HG02938 (cell line): Measurements from ENCODE around the gene DBN1.

Experiments
- ATAC-seq: cut with Tn5 transposase; IDR thresholded peaks from one replicate; pipeline ENCODE4 v1.9.1; 2021; ENCODE audit warnings: mild to moderate bottlenecking, moderate library complexity; ENCODE audit not compliant: unreplicated experiment

Gene DBN1

DNA sequence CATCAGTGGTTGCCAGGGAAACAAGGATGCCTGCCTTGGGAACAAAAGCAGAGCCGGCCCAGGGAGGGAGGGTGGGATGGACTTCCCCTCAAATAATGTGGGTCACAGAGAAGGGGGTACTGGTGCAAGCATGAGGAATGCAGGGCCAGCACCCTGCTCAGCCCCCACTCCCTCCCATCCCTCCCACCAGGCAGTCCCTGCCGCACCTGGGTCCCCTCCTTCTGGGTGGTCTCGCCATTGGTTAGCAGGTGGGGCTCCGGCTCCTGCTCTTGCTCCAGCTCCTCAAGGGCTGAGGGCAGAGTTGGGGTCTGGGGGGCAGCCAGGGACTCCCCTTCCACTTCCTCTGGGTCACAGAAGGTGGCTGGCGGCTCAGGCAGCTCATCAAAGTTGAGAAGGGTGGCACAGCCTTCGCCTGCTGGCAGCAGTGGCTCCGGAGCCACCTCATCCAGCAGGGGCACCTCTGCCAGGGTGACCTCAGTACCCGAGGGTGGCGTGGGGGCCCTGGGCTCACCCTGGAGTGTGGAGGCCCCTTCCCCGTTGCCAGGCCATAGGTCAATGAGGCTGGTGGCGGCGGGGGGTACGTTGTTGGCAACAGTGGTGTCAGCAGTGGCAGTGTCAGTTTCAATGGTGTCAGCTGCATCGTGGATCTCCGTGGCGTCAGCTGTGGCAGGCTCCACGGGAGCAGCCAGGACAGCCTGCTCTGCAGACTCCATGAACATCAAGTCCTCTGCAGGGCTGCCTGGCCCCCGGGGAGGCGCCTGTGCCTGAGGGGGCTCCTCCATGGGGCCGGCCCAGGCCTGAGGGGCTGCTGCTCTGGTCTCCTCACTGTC is 15.4 kb downstream of the DBN1 start:
- ATAC-seq = no peak

DNA sequence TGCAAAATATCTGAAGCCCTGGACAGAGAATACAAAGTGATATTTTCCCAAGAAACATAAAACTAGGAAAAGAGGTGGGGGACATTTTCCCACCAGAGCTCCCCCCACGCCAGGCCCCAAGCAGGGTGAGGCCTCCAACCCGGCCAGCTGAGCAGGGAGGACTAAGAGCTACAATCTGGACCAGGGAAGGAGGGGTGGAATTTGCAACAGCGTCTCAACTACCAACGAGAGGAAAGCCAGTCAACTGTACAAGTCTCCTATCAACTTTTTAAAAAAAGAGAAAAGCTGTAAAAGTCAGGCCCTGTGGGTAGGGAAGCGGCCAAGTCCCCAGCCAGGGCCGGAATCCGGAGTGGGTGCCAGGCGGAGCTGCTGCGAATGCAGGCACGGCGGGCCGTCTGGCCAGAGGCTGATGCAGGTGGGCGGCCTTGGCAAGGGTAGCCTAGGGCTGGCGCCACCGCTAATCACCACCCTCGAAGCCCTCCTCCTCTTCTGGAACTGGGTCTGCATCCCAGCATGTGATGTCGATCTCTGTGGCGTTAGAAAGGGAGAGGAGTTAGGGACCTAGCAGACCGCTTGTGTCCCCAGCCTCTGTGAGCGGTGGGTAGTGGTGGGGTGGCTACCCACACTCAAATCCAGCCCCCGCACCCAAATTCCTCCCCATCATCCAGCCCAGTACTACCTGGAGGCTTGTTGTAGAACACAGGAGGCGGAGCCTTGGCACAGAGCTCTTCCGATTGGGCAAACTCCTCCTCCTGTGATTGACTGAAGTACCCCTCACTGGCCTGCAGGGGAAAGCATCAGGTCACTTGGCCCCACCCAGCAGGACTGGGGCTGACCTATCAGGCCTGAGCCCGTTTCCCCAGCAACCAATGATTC is 16.2 kb downstream of the DBN1 start:
- ATAC-seq = peak; percentile 44

DNA sequence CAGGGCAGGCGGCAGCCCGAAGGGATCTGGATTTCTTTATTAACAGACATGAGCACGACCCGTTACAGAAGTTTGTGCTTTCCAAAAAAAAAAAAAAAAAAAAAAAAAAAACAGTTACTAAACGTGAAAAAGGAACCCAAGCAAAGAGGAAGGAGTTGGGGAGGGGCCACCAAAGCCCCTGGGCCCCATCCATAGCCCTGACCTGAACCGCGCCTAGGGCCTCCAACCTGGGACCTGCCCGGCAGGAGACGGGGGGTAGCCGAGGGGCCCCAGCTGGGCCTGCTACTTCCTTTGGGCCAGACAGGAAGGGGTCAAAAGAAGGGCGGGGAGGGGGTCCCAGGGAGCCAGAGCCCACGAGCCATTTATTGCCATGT is 16.9 kb downstream of the DBN1 start:
- ATAC-seq = no peak

DNA sequence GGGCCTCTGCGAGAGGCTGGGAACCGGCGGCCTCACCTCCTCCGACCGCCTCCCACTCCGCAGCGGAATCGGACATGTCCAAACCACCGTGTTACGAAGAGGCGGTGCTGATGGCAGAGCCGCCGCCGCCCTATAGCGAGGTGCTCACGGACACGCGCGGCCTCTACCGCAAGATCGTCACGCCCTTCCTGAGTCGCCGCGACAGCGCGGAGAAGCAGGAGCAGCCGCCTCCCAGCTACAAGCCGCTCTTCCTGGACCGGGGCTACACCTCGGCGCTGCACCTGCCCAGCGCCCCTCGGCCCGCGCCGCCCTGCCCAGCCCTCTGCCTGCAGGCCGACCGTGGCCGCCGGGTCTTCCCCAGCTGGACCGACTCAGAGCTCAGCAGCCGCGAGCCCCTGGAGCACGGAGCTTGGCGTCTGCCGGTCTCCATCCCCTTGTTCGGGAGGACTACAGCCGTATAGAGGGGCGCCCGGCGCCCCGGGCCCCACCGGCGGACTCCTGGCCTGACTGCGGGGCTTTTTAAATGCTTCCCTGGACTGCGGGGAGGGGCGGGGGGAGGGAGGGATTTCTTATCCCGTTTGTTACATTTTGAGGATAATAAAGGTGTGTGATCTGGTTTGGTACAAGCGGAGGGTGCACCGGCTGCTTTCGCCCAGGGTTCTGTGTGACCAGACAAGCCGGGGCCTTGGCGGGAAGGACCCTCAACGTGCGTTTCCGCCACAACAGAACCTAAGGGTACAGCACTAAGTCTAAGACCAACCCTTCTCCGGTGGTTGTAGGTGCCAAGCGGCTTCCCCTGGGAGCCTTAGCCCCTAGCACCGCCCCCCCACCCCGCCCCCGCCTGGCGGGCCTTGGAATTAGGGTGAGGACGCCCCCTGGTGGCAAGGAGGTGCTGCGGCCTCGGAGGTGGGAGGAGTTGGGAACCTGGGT is 17.5 kb downstream of the DBN1 start:
- peak; percentile 10 for ATAC-seq

DNA sequence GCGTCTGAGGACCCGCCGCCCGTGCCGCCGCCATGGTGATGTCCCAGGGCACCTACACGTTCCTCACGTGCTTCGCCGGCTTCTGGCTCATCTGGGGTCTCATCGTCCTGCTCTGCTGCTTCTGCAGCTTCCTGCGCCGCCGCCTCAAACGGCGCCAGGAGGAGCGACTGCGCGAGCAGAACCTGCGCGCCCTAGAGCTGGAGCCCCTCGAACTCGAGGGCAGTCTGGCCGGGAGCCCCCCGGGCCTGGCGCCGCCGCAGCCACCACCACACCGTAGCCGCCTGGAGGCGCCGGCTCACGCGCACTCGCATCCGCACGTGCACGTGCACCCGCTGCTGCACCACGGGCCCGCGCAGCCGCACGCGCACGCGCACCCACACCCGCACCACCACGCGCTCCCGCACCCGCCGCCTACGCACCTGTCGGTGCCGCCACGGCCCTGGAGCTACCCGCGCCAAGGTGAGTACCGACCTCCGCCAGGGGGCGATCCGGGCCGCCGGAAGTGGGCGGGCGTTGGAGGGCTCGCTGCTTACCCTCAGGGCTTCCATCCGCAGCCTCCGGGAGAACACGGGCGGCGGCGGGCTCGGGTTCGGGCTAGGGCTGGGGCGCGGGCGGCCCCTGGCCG is 18.3 kb downstream of the DBN1 start:
- peak; percentile 29 for ATAC-seq

DNA sequence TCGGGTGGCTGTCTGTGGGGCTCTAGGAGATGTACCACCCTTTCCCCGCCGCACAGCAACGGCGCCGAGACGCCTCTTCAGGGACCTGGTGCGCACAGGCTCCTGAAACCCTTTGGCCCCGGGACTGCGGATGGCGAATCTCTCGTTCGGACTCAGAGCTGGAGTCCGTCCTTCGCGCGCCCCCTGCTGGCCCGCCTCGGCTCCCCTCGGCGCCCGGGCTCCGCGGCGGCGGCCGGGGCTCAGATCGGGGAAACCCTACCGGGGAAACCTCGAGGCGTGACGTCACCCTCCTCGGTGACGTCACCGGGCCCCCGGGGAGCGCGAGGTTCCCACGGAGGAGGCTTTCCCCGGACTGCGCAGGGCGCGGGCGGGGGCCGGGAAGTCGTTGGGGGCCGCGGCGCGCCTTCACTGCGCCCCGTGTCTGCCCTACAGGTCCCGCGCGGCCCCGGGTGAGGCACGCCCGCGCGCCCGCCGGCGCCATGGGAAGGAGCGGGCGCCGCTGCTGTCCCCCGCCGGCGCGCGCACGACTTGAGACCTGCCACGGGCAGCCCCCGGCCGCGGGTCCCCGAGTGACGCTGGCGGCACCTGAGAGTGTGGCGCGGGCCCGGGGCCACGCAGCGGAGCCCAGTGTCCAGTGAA is 18.9 kb downstream of the DBN1 start:
- peak; percentile 41 for ATAC-seq

DNA sequence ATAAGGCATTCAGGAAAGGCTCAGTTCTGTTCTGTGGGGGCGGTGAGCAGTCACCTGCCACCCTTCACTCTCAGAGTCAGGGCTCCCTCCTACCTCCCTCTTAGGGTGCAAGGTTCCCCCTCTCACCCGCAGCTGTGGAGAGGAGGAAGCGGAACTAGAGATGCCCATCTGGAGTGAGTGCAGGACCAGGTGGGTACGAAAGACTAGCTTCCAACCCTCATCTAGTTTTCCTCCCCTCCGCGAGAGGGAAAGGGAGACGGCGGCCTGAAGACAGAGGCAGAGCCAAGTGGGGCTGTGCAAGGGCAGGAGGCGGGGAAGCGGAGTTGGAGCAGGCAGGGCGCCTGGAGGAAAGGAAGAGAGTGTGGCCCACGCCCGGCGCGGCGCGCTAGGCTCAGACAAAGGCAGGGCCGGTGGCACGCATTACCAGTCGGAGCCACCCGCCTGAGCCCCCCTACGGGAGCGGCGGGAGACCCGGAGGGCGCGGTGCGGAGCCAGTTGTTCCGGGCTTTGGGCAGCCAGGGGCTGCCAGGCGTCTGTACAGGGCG is 19.5 kb downstream of the DBN1 start:
- ATAC-seq = peak; percentile 2

DNA sequence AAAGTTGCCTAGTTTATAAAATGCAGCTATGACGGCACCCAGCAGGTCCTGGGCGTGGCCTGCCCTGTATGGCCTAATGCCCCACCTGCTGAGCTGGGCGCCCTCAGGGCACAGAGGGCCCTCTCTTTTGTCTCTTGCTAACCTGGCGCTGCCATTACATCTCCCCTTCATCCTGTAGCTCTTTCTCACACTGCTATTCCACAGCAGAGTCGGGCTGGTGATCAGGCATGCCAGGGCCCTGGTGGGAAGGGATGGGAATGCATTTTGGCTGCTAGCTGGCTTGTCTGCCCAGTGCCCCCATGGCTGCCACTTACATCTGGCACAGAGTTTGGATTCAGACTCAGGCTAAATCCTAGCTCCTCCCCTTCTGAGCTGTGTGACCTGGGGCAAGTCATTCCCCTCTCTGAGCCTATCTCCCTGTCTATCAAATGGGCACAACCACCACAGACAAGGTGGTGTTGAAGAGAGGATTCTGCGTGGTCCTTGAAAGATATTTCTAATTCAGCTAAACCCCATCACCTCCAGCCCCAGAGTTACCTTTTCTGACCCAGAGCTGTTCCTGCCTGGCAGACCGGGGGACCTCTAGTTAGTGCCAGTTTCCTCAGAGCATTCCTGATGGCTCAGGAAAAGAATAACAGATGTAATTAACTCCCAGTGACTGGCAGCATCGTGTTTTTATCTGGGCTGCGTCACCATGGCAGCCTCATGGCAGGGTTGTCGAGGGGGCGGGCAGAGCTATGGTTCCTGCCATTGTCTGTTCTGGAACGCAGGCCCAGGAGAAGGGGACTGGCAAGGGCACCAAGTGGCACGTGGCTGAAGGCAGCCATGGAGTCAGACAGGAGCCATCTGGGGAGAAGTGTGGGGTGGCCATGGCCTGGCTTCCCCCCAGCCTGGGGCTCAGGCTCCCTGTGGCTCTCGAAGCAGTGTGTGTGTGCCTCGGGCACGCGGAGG is 20.5 kb downstream of the DBN1 start:
- ATAC-seq = no peak

DNA sequence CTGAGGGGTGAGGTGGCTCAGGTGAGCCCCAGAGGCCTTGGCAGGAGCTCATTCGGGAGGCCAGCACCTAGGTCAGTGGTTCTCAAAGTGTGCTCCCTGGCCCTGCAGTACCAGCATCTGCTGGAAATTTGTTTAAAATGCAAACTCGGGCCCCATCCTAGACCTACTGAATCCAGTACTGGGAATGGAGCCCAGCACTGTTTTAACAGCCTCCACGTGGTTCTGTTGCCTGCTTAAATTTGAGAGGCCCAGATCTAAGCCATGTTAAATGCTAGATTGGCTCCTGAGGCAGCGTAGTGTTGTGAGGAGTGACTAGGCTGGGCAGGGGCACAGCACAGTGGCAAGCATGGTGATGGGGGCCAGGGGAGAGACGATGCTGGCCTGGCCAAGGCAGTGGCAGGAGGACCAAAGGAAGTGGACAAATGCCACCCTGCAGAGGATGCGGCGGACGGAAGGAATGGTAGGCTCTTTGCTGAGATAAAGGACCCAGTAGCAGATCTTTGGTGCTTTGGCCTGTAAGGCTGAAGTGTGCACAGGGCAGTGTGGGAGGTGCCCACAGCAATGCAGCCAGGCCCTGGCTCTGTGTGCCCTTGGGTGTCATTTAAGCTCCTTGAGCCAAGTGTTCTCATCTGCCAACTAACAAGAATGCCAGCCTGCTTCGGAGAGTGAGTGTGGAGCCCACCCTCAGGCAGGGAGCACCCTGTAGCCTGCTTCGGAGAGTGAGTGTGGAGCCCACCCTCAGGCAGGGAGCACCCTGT is 22.6 kb downstream of the DBN1 start:
- ATAC-seq = no peak

DNA sequence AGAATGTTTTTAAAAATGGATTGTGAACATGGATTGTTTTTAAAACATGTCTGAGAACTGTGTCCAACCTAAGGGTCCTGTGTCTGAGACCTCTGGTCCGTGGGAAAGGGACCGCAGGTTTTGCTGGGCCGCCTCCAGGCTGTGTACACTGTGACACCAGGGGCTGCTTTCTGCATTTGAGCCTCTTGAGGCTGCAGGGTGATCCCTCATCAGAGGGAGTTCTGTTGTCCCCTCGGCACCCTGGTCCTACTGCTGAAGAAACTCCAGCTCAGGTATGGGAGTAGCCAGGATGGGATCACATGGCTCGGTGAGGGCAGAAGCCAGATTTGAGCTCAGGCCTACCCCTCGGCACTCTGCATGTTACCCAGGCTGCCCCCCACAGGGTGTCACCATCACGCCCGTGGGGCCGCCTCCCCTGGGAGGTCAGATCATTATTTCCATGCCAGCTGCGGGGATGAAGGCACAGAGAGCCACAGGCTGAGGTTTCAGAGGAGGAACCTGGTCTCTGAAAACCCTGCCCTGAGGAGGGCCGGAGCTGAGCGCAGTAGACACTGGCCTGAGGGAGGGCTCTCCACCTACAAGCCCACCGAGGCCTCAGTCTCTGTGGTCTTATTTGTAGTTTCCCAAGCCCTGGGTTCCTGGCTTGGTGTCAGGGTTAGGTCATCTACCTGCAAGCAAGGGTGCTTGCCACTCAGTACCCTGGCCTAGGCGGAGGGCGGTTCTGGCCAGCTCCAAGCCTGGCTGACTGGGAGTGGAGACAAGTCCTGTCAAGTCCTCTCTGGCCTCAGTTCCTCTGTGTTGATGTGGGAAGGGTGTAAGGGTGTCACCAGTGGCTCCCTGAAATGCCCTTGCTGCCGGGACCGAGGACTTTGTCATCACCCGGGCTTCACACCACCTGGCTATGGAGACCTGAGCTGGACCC is 24.0 kb downstream of the DBN1 start:
- ATAC-seq = no peak

DNA sequence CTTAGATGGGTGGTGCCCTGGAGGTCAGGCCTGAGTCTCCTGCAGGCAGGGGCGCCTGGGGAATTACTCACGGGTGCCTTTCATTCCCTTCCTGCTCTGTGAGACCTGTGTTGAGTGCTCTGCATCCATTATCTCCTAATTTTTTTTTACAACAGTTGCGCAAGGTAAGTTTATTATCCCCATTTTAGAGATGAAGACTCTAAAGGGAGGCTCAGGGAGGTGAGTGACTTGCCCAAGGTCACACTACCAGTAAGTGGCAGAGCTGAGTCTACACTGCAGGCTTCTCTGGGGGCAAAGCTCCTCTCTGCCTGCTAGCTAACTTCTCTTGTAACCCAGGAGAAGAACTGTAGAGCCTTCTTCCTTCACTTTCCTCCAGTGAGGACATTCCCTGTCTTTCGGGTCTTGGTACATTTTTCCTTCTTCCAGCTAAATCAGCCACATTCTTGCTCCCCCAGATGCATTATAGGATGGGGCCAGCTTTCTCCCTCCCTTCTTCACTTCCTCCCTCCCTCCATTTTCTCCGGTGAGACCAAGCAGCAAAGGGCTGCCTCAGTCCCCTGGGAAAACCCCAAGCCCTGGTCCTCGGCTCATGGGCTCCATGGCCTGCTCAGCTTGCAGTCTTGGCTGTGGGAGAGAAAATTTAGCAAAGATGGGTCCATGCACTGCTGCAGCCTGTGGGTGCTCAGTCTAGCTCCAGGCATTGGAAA is 25.0 kb downstream of the DBN1 start:
- ATAC-seq = no peak

DNA sequence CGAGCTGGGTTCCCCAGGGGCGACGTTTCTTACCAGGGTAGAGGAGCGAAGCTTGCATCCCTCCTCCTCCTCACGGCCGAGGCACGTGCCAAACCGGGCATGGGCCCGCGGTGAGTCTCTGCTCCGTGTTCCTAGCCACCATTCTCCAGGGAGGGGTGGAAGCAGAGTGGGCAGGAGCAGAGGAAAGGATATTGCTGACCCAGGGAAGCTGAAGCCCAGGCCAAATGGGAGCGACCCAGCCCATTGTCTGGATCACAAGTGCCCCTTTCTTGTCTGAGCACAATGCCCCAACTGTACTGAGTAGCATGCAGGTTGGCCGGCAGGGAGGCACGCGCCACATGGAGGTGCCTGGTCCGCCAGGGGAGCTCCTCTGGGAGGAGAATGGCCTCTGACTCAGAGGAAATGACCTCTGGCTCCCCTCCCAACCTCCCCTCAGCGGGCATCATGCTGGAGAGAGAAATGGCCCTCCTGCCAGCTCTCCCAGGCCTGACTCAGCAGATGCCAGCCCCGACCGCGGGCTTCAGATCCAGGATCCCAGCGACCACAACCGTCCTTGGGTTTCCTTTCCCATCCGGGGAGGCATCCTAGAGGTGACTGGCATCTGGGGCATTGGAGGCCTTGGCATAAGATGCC is 25.7 kb downstream of the DBN1 start:
- no peak for ATAC-seq

DNA sequence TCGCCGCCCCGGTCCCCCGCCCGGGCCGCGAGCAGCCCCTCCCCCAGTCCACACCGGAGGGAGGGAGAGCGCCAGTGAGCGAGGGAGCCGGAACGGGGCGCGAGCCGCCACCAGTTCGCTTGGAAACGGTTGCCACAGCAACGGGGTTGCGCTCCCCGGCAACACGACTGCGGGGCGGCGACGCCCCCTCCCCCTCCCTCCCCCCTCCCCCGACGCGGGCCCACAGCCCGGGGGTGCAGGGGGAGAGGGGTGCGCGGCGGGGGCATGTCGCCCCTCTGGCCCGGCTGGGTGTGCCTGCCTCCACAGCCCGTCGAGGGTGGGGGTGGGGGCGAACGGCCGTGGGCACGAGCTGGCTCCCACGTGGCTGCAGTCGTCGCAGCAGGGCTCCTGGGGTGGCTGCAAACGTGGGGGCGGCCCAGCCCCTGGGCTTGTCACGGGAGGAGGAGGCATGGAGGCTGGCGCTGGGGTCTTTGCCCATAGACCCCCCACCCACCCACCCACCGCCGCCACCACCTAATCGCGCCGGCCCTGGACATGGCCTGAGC is 26.3 kb downstream of the DBN1 start:
- ATAC-seq = peak; percentile 40

DNA sequence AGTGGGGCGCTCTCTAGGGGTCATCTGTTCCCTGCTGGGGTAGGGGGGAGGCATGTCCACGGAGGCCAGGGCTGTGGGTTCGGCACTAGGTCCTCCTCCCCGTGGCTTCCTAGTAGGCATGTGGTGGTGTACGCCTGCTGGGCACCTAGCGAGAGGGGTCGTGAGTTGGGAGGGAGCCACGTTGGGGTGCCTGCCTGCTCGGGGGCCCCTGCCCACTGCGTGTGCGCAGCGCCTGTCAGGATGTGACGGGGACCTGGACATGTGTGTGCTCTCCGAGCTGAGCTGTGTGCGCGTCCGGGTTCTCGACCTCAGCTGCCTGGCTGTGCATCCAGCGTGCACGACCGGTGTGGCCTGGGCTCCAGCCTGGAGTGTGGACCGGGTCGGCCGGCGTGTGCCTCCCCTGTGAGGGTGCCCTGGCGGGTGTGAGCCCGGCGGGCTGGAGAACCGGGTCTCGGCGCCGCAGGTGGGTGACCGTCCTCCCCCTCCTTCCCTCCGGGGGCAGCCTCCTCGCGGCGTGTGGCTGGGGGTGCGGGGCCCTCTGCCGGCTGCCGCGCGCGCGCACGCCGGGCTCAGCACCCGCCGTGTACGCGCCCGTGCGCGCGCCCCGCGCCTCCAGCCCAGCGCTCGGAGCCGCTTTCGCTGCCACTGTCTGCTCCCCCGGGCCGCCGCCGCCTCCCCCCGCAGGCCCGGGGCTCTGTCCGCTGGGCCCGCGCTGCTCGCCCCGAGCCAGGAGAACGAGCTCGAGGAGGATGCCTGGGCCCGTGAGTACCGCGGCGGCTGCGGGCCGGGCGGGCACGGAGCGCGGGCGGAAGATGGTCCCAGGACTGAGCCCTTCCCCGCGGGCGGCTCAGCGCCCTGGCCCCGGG is 27.0 kb downstream of the DBN1 start, which contains the start of gene PRR7:
Gene PRR7 (plus strand): TSS at position 615 of the 866 bp plus-strand sequence. CDS start 8,254 bp downstream, outside the sequence.
- peak; percentile 42 for ATAC-seq

DNA sequence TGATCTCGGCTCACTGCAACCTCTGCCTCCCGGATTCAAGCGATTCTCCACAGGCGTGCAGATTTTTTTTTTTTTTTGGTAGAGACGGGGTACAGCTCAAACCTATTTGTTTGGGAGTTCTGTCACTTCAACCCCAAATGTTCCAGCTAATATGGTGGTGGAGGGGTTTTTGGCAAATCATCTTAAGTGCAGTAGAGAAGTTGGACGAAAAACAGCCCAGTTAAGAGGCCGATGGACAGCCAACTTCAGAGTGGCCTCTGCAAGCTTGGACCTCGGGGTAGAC is 27.6 kb downstream of the DBN1 start:
- no peak for ATAC-seq
